GM19099 (cell line): ENCODE results near the gene DAB2.

Experiments used
- POLR2A ChIP-seq: IDR thresholded peaks from 3 replicates; pipeline ENCODE4 v1.6.1; 2011; ENCODE audit warnings: low read depth; ENCODE audit not compliant: insufficient read length; ENCODE audit errors: extremely low read depth

Gene DAB2

GRCh38 chr5:39352170-39352569, 72.6 kb downstream of the DAB2 start:
- TF ChIP-seq POLR2A, result no peak

DNA sequence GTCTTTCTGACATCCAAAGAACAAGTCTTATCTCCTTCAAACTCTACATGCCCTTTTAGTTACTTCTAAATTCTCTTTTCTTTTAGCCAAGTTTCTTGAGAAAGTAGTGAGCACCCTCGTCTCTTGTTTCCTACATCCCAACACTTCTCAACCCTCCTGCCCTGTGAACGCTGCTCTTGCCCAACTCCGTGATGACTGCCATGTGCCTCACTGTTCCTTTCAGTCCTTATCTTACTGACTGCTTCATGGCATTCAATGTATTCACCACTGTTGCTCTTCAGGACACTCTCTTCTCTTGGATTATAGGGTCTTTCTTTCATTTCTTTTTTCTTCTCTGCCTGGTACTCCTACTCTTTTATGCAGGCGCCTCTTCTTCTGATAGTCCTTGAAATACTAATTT, 75.3 kb downstream of the DAB2 start:
- TF ChIP-seq POLR2A, result no peak

DNA sequence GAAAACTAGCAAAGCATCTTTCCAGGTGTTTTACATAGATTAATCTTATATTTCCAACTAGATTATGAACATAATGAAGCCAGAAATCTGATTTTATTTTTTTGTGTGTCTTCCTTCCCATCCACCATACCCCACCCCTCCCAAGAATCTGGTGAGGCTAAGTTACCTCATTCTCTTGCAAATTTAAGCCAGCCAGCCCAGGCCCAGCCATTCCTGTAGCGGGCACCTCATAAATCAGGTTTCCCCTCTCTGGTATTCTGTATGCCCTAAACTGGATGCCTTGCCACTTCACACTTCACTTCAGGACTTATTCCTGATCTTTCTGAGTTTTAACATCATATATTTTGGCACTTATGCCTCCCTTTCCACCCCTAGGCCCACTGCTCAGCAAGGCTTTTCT, 82.3 kb downstream of the DAB2 start:
- no peak for TF ChIP-seq POLR2A

GRCh38 chr5:39341896-39342295, 82.9 kb downstream of the DAB2 start:
- no peak for TF ChIP-seq POLR2A

DNA sequence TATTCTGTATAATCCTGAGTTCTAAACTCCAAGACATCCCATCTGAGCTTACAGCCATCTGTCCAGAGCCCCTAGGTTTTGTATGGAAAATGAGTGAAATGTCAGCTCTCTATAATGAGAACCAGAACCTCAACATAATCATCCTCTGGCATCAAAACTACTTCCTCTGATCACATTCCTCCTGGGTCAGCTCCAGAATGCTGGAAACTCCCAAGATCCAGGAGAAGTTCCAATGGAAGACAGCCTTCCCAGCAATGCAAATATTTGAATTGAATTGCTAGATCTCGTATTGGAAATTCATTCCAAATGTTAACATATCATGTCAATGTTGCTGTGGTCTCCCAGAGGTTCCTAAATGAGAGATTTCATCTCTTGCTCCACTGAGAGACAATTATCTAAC, 84.3 kb downstream of the DAB2 start:
- no peak for TF ChIP-seq POLR2A

DNA sequence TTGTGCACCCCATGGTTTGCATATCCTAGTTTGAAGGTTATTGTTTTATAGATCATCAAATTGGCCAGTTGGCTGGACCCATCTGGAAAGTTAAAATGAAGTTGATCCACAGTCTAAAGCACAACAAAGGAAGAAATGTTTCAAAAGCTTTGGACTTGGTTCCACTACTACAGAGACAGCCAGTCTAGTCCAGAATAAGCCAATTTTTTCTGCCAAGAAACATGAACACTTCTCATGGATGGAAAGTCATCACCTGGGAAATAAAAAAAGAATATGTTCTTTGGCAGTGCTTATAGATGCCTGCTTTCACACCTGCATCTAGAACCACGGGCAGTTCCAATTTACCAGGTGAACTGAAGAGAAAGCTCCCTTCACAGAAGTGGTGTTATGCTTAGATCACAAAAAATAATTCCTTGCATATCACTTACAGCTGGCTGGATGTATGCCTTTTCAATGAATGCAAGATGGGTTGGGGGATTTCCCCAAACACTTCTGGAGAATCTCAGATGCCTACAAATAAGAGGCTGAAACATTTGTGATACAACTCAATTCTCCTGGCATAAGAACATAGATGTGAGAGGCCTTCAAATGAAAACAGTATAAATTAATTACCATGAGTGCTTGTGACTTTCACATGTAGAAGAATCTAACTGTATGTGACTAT, 87.4 kb downstream of the DAB2 start:
- TF ChIP-seq POLR2A, result no peak

- TF ChIP-seq POLR2A, result no peak
Measured at GRCh38 chr5:39333104-39333503, 91.7 kb downstream of the DAB2 start.

DNA sequence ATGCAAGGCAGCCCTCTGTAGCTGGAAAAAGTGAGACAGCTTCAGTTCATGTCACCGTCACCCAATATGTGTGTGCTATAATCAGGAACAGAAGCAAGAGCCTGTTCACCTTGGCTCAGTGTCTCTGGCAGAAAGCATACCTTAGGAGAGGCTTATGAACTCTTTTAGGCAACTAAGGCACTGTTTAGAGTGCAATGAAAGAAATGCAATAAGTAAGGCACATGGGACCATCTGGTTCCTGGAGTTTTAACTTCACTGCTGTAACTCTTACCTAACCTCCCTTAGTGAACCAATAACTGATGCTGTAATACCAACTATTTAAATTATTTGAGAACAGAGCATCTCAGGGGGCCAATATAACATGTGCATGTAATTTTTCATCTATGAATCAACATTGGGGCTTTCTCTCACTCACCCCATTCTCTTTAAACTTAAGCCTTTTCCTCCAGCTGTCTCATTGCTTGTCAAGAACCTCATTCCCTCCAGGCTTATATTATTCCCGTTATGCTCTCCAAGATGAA, 92.9 kb downstream of the DAB2 start:
- no peak for TF ChIP-seq POLR2A

GRCh38 chr5:39328731-39329130, 96.0 kb downstream of the DAB2 start:
- TF ChIP-seq POLR2A, result no peak

DNA sequence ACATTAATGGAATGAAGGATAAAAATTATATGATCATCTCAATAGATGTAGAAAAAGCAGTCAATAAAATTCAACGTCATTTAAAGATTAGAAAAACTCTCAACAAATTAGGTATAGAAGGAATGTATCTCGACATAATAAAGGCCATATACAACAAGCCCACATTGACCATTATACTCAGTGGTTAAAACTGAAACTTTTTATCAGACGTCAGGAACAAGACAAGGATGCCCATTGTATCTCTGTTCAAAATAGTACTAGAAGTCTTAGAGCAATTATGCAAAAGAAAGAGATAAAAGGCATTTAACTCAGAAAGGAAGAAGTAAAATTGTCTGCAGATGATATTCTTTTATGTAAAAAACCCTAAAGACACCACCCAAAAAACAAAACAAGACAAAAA, 101.2 kb downstream of the DAB2 start:
- TF ChIP-seq POLR2A, result no peak
